KBM-7 (cell line): ENCODE data around the gene ANKRD12.

Experiments used
- DNase-seq: peaks from one replicate; pipeline ENCODE4 v3.0.0-alpha.2; 2015
- in situ Hi-C: fragments of 300-500 bp; cut with MboI; formaldehyde crosslinking; loops from 2 replicates; pipeline ENCODE4 v1.14.3; 2020; ENCODE audit warnings: low sequenced_read_pairs, low pct_unique_long_range_greater_than_20kb, mixed read lengths

ANKRD12 gene

DNA sequence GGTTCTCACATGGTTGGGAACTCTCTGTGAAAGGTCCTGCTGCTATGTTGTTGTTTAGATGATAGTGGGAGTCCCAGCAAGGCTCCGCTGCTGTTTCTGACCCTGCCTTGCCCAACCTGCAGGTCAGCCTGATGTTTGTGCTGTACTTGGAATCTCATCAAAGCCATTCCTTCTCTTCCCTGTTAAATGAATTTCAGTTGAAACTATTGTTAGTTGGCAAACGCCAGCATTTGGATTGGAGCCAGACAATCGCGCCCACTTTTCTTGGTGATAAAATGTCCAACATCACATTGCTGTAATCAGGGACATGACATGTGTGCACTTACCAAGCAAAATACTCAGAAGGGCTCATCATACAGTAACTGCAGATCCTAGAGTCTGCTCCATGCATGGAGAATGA, 185.2 kb downstream of the ANKRD12 start:
- in situ Hi-C loops, result no loop called here
- DNase-seq, result no peak

DNA sequence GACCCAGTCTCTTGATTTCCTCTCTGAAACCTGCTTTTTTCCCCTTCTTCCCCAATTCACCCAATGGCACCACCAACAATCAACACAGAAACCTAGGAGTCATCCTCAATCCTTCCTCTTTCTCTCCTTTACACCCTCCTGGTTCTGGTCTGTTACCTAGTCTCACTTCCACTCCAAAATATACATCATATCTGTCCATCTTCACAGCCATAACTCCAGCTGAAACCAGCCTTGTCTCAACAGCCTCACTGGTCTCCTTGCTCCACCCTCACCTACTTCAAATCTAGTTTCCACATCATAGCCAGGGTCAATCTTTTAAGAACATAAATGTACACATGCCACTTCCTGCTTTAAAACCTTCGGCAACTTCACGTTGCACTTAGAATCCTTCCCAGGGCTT, 186.2 kb downstream of the ANKRD12 start:
- DNase-seq, result peak; percentile 50
- in situ Hi-C loops, result no loop called here

DNA sequence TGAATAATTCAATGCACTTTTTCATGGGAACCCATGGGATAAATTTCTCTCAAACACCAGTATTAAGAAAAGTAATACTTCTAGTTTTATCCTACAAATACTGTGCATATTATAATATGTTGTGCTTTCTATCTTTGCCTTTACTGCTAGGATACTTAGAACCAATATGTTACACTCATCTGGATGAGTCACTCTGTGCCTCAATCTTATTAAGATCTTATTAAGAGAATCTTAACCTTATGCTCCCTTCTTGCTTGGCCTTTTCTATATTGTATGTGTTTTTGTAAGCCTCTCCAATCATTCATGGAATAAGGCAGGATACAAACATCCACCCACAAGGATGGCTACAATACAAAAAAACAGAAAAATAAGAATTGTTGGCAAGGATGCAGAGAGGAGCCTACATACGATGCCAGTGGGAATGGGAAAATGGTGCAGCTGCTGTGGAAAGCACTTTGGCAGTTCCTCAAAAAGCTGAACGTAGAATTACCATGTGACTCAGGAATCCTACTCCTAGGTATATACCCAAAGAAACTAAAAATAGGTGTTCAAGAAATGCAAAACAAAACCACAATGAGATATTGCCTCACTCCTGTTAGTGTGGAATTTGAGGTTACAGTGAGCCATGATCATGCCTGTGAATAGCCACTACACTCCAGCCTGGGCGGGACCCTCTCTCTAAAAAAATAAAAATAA, 187.3 kb downstream of the ANKRD12 start:
- in situ Hi-C loops, result no loop called here
- DNase-seq, result peak; percentile 65

DNA sequence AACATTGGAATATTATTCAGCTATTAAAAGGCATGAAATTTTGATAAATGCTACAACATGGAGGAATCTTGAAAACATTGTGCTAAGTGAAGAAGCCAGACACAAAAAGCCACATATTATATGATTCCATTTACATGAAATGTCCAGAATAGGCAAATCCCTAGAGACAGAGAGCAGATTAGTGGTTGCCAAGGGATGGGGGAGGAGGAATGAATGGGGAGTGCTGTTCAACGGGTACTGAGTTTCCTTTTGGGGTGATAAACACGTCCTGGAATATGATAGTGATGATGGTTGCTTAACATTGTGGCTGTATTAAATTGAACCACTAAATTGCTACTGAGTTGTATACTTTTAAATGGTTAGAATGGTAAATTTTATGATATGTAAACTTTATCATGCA, 189.1 kb downstream of the ANKRD12 start:
- DNase-seq, result no peak
- in situ Hi-C loops, result no loop called here

DNA sequence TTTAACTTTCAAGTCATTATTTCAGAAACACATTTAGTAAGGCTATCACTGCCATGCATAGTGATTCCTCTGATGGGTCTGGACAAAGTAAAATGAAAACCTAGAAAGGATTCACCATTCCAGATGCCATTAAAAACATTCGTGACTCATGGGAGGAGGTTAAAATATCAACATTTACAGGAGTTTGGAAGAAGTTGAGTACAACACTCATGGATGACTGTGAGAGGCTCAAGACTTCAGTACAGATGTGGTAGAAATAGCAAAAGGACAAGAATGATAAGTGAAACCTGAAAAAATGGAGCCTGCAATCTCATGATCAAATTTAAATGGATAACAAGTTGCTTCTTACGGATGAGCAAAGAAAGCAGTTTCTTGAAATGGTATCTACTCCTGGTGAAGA, 192.2 kb downstream of the ANKRD12 start:
- no peak for DNase-seq
- in situ Hi-C loops, result no loop called here

DNA sequence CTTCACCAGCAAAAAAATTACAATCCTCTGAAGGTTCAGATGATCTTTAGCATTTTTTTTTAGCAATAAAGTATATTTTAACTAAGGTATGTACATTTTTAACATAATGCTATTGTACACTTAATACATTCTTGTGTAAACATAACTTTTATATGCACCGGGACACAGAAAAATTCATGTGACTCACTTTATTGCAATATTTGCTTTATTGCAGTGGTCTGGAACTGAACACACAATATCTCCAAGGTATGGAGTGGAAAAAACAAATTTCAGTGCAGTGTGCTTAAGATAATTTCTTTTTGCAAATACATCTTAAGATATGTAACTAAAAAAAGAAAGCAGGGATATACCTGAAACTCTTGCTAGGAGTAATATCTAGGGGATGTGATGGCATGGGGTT, 192.9 kb downstream of the ANKRD12 start:
- in situ Hi-C loops, result no loop called here
- DNase-seq, result no peak

DNA sequence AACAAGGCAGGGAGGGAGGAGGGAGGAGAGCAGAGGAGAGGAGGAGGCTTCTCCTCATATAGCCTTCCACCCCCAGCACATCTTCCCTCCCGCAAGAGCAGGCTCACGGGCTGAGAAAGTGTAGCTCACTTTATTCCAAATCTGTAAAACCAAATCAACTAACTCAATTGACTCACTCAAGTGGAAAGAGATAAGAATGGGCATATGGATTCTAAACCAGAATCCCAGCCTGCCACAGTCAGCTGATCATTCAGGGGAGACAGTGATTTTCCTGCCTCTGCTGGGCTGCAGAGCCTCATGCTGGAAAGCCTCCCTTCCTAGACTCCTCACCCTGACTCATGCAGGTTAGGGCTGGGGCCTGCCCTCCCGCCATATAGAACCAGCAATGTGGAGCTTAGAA, 193.8 kb downstream of the ANKRD12 start:
- in situ Hi-C loops, result no loop called here
- no peak for DNase-seq

DNA sequence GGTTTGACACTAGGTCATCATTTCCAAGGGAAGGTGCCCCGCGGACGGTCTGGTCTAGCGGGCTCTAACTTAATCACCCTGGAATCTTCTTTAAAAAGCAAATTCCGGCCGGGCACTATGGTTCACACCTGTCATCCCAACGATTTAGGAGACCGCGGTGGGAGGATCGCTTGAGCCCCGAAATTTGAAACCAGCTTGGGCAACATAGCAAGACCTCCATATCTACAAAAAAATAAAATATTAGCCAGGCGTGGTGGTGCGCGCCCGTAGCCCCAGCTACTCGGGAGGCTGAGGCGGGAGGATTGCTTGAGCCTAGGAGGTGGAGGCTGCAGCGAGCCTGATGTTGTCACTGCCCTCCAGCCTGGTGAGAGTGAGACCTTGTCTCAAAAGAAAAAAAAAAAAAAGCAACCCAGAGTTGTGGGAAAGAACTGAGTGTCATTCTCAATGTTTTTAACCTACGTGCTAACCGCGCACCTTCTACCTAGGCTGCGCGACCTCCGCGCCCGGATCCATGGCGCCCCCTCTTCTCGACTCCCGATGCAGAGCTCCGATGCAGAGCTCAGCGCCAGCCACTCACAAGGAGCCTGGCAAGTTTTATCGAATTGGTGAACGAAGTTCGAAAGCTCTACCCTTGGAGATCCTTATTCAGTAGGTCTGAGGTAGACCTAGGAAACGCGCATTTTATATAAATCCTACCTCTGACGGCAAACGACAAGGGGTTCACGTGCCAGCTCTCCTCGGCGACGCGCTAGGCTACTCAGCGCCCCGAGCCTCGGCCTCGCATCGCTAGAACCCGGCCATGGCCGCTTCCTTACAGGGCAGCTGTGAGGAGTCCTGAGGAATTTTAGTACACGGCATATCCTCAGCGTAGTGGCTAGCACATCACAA, 197.1 kb downstream of the ANKRD12 start:
- in situ Hi-C loops, result no loop called here
- peak; percentile 85 for DNase-seq

DNA sequence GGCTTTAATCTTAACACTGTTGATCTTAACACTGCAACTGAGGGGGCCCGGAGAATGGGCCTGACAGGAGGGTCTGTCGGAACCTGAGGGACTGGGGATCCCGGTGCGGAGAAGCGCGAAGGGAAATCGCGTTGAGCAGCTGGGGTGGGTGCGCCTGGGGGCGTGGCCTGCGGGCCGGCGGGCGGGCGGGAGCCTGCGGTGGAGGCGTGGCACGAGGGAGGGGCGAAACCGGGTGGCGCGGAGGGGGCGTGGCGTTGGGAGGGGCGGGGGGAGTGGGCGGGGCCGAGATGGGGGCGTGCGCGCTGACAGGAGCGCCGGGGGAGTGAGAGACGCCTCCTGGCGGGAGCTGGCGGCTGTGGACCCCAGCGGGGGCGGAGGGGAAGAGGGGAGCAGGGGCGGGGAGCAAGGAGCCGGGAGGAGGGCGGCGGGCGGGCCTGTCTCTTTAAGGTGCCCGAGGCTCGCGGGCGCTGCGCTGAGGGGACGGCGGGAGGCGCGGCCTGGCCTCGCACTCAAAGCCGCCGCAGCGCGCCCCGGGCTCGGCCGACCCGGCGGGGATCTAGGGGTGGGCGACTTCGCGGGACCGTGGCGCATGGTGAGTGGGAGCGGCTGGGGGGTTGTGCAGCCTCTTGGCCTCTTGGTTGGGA, 197.9 kb downstream of the ANKRD12 start, which contains the start of gene TWSG1:
TSS of gene TWSG1 (plus strand) at position 445 of the 644 bp plus-strand sequence. CDS start 2,457 bp downstream, outside the sequence.
- in situ Hi-C loops, result no loop called here
- peak; percentile 84 for DNase-seq

DNA sequence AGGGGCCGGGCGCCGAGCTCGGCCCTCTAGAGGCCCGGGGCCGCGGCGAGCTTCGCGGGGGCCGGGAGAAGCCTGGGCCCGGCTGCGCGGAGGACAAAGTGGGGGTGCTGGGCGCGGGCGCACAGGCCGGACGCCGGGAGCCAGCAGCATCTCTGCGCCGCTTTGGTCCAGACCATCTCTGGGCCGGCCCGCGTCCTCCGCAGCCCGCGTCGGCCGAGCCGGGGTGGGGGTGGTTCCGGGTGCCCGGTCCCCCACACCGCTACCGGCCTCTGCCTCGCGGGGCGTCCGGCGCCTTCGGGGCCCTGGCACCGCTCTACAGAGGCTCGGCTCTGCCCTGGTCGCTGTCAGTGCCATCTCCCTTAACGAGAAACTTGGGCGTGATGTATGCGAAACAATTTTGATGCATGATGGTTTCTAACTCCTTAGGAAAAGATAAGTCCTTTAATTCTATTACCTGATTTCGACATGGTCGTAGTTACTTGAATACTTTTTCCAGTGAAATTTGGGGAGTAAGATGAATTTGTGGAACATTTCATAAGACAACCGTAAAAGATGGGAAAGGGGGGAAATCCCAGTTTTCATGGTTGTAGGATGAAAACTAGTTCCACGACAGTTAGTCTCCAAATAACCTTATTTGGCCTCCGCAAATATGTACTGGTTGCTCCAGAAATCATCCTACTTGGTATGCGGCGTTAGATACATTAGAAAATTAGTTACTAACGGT, 198.6 kb downstream of the ANKRD12 start:
- in situ Hi-C loops, result no loop called here
- peak; percentile 49 for DNase-seq
